K562 (cell line): Measurements from ENCODE around the gene CDH1. TPM values are rescaled to one million over a fixed set of nuclear protein-coding genes. Genes with fewer than 3 reads are reported as not detected.

Experiments used
- ATAC-seq: fragments of 200-7000 bp; cut with Tn5 transposase; 3 replicates; pipeline ENCODE4 v1.9.1; 2020; ENCODE audit warnings: moderate library complexity
- BruUV-seq: library from RNA; stranded (reverse); fragments of 400-500 nt; replicated peaks from 2 replicates; lab custom pipeline; 2021; lab: Mats Ljungman, UMichigan
- CTCF ChIA-PET: fragments of 300-600 bp; formaldehyde crosslinking; extraction: SDS; loops from one replicate; lab custom pipeline; 2021; ENCODE audit warnings: low intra/inter-chr PET ratio; lab: Yijun Ruan, JAX
- POLR2A ChIA-PET: fragments of 300-600, 350-650 bp; sonication (Branson Sonifier 250); formaldehyde crosslinking; extraction: SDS; loops from one replicate; lab custom pipeline; 2021; ENCODE audit warnings: antibody characterized with exemption, inconsistent platforms; lab: Yijun Ruan, JAX
- DNase-seq, 4 experiments: peaks; one replicate each; pipeline versions ENCODE4 v3.0.0 to v3.0.0-alpha.2; 2011 to 2018; ENCODE audit warnings: low spot score in 3 of 4, mixed read lengths in 3 of 4; ENCODE audit errors: extremely low read depth in 1 of 4
- FAIRE-seq: peaks from 2 replicates; lab custom pipeline; 2011; peaks lifted over from hg19 to GRCh38; lab: Jason Lieb, UNC
- H2AFZ ChIP-seq: 2 replicates; pipeline ENCODE4 v1.6.0; 2011; ENCODE audit warnings: low read depth, low read length, control low read depth, inconsistent platforms
- H3K27ac ChIP-seq: fragments of 200-600 bp; 3 replicates; pipeline ENCODE4 v1.8.0; 2011; ENCODE audit warnings: low read depth, mild to moderate bottlenecking, control low read depth, inconsistent platforms, low read length, moderate library complexity, mixed read lengths; ENCODE audit errors: extremely low read depth
- H3K27me3 ChIP-seq, 2 experiments: fragments of 300-600 bp in 1 of 2; 2 replicates in 1 of 2; 3 replicates in 1 of 2; pipeline versions ENCODE4 v1.6.0 to v1.8.0; 2011; ENCODE audit warnings: inconsistent platforms in 2 of 2, low read length in 2 of 2, mild to moderate bottlenecking in 1 of 2, mixed read lengths in 1 of 2, moderate library complexity in 1 of 2; ENCODE audit not compliant: control insufficient read depth in 2 of 2, insufficient read depth in 2 of 2
- H3K36me3 ChIP-seq: fragments of 300-600 bp; 3 replicates; pipeline ENCODE4 v1.8.0; 2011; ENCODE audit warnings: mild to moderate bottlenecking, low read length, inconsistent platforms; ENCODE audit not compliant: control insufficient read depth, insufficient read depth
- H3K4me1 ChIP-seq, 2 experiments: fragments of 200-600 bp in 1 of 2; replicated peaks in 1 of 2; 2 replicates in 1 of 2; 3 replicates in 1 of 2; pipeline versions ENCODE4 v1.5.1 to v1.8.0; 2011; ENCODE audit warnings: inconsistent platforms in 2 of 2, low read length in 2 of 2, mild to moderate bottlenecking in 1 of 2, mixed read lengths in 1 of 2, moderate library complexity in 1 of 2; ENCODE audit not compliant: control insufficient read depth in 2 of 2, insufficient read depth in 2 of 2
- H3K4me2 ChIP-seq: 2 replicates; pipeline ENCODE4 v1.6.1; 2011; ENCODE audit warnings: low read length, control low read depth, inconsistent platforms, mixed read lengths; ENCODE audit not compliant: insufficient read depth
- H3K4me3 ChIP-seq: fragments of 200-600 bp; sonication (generic), shearing (Covaris generic); 2 replicates; pipeline ENCODE4 v1.5.1; 2016; ENCODE audit warnings: control low read depth, inconsistent platforms
- H3K79me2 ChIP-seq: fragments of 200-600 bp; 3 replicates; pipeline ENCODE4 v1.8.0; 2011; ENCODE audit warnings: low read length, inconsistent platforms; ENCODE audit not compliant: control insufficient read depth, insufficient read depth
- H3K9ac ChIP-seq, 2 experiments: 2 replicates each; pipeline versions ENCODE4 v1.6.0 to v1.6.1; 2011; ENCODE audit warnings: low read depth in 2 of 2, low read length in 2 of 2, control low read depth in 1 of 2, inconsistent platforms in 1 of 2, mild to moderate bottlenecking in 1 of 2, mixed read lengths in 1 of 2; ENCODE audit not compliant: insufficient read depth in 1 of 2
- H3K9me1 ChIP-seq: one replicate; pipeline ENCODE4 v1.6.0; 2011; ENCODE audit warnings: inconsistent platforms, mild to moderate bottlenecking, low read length, moderate library complexity; ENCODE audit not compliant: control insufficient read depth, insufficient read depth
- H3K9me3 ChIP-seq: replicated peaks from 2 replicates; pipeline ENCODE4 v1.5.1; 2011; ENCODE audit warnings: low read depth, low read length, inconsistent platforms; ENCODE audit not compliant: control insufficient read depth, insufficient read depth
- H4K20me1 ChIP-seq: replicated peaks from 2 replicates; pipeline ENCODE4 v1.6.1; 2011; ENCODE audit warnings: low read length, inconsistent platforms, mixed read lengths; ENCODE audit not compliant: control insufficient read depth, insufficient read depth
- ADNP ChIP-seq: fragments of 200-800 bp; sonication (Bioruptor generic); IDR thresholded peaks from 2 replicates; pipeline ENCODE4 v1.6.1; 2016; ENCODE audit warnings: missing genetic modification characterization, missing compliant biosample characterization
- BCOR ChIP-seq: fragments of 450-650 bp; IDR thresholded peaks from 2 replicates; pipeline ENCODE4 v1.6.1; 2016
- CBX1 ChIP-seq: sonication (generic); IDR thresholded peaks from 2 replicates; pipeline ENCODE4 v1.6.1; 2016; ENCODE audit warnings: antibody characterized with exemption, low read depth, mild to moderate bottlenecking
- CHD4 ChIP-seq: fragments of 200-600 bp; sonication (generic); IDR thresholded peaks from 3 replicates; pipeline ENCODE4 v1.6.1; 2012; ENCODE audit warnings: low read depth, mild to moderate bottlenecking, mixed read lengths, low read length, inconsistent platforms; ENCODE audit not compliant: insufficient read depth, insufficient replicate concordance, poor library complexity, severe bottlenecking
- KDM1A ChIP-seq, 2 experiments: fragments of 450-650 bp; IDR thresholded peaks; 2 replicates each; pipeline ENCODE4 v1.6.1; 2016; ENCODE audit warnings: mild to moderate bottlenecking in 2 of 2
- RAD51 ChIP-seq: fragments of 450-650 bp; IDR thresholded peaks from 2 replicates; pipeline ENCODE4 v1.7.1; 2016; ENCODE audit warnings: low read depth, mild to moderate bottlenecking, borderline replicate concordance
- RBM25 ChIP-seq: fragments of 200-400 bp; formaldehyde crosslinking; IDR thresholded peaks from 2 replicates; pipeline ENCODE4 v1.6.1; 2018; ENCODE audit warnings: low read length, low read depth, moderate library complexity; ENCODE audit not compliant: severe bottlenecking
- RCOR1 ChIP-seq, 2 experiments: IDR thresholded peaks; 2 replicates each; pipeline ENCODE4 v1.6.1; 2012; ENCODE audit warnings: low read depth in 2 of 2, low read length in 2 of 2, borderline replicate concordance in 1 of 2, improper control_type of control experiment in 1 of 2
- RFX7 ChIP-seq: fragments of 250-450 bp; sonication (Bioruptor Pico); IDR thresholded peaks from 2 replicates; pipeline ENCODE4 v1.5.1; 2021; ENCODE audit warnings: mild to moderate bottlenecking
- SIRT6 ChIP-seq: IDR thresholded peaks from one replicate; pipeline ENCODE4 v1.6.1; 2012; ENCODE audit warnings: low read depth, mild to moderate bottlenecking, control low read depth, inconsistent platforms, low read length, moderate library complexity
- WGBS: fragments of 100-300 bp; shearing (Covaris generic); methylation state at CpG from one replicate; pipeline ENCODE4 v1.1.6; 2016; ENCODE audit warnings: low coverage, mixed read lengths; ENCODE audit not compliant: insufficient coverage; ENCODE audit errors: missing lambda C conversion rate; 5-methylcytosine and 5-hydroxymethylcytosine counted together
- in situ Hi-C: fragments of 300-500 bp; cut with MboI; formaldehyde crosslinking; loops from 4 replicates; pipeline ENCODE4 v1.15.0; 2018; ENCODE audit warnings: inconsistent platforms, mixed read lengths
- intact Hi-C: fragments of 100-400 bp; cut with micrococcal nuclease; formaldehyde crosslinking; loops from 2 replicates; pipeline ENCODE4 v1.14.2; 2022
- polyA plus RNA-seq, 8 experiments: library from polyadenylated mRNA; depleted of rRNA in 4 of 8; stranded (reverse) in 5 of 8; unstranded in 3 of 8; fragments of >200 nt; fragmentation: Nextera tagmentation in 2 of 8; fragmentation: Illumina TruSeq in 1 of 8; extraction: Ambion mirVana in 2 of 8; extraction: Trizol in 1 of 8; gene quantifications; 2 replicates each; pipeline versions ENCODE4 v1.2.1 to v1.2.3, GENCODE V29; 2011 to 2014; ENCODE audit warnings: inconsistent platforms in 1 of 8, missing spikeins in 1 of 8
- total RNA-seq, 7 experiments: library from RNA; depleted of rRNA in 6 of 7; stranded (reverse); fragments of >200 nt in 6 of 7; fragmentation: Illumina TruSeq in 2 of 7; extraction: Trizol in 2 of 7; gene quantifications; 2 replicates each; pipeline versions ENCODE4 v1.2.1 to v1.2.3, GENCODE V29; 2011 to 2021; ENCODE audit warnings: low replicate concordance in 1 of 7
- TF ChIP-seq, protein P1 (sequence below): fragments of 250-450 bp; sonication (Bioruptor Pico); IDR thresholded peaks from 2 replicates; pipeline ENCODE4 v1.4.0; 2020; ENCODE audit warnings: mild to moderate bottlenecking, moderate library complexity, borderline replicate concordance
- TF ChIP-seq, protein P2 (sequence below): fragments of 450-650 bp; IDR thresholded peaks from 2 replicates; pipeline ENCODE4 v1.6.1; 2014; ENCODE audit warnings: low read depth, mild to moderate bottlenecking, moderate library complexity, borderline replicate concordance

CDH1 gene
- total and polyA plus RNA-seq, 9 of the 15 experiments (the other 6 are each of a cell fraction or from before 2014, with no cell fraction given) = 0.01 to 0.69 TPM; not detected in 7

GRCh38 chr16:68762996-68763756, 26.1 kb downstream of the CDH1 start:
- H2AFZ ChIP-seq = peak overlapping the region; percentile 59; the same call in 1 of the 2 replicates
- H3K9ac ChIP-seq = peak overlapping the region in 1 of 2 experiments; percentile 53; a peak in 1 of 4 replicates
- WGBS = 29% methylated on average over 5 of the region's 6 CpGs
- CTCF ChIA-PET = no interaction called here
- H3K79me2 ChIP-seq = no peaks in the 10 kb centered on the region
- H3K4me3 ChIP-seq = no peak overlapping the region
- no peak for DNase-seq
- H3K9me3 ChIP-seq = no peaks in the 10 kb centered on the region
- TF ChIP-seq RFX7 = no peak
- TF ChIP-seq CHD4 = peak; percentile 51
- no peak for TF ChIP-seq SIRT6
- peak; percentile 84 for TF ChIP-seq BCOR
- TF ChIP-seq, protein P1, sequence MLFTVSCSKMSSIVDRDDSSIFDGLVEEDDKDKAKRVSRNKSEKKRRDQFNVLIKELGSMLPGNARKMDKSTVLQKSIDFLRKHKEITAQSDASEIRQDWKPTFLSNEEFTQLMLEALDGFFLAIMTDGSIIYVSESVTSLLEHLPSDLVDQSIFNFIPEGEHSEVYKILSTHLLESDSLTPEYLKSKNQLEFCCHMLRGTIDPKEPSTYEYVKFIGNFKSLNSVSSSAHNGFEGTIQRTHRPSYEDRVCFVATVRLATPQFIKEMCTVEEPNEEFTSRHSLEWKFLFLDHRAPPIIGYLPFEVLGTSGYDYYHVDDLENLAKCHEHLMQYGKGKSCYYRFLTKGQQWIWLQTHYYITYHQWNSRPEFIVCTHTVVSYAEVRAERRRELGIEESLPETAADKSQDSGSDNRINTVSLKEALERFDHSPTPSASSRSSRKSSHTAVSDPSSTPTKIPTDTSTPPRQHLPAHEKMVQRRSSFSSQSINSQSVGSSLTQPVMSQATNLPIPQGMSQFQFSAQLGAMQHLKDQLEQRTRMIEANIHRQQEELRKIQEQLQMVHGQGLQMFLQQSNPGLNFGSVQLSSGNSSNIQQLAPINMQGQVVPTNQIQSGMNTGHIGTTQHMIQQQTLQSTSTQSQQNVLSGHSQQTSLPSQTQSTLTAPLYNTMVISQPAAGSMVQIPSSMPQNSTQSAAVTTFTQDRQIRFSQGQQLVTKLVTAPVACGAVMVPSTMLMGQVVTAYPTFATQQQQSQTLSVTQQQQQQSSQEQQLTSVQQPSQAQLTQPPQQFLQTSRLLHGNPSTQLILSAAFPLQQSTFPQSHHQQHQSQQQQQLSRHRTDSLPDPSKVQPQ (CRISPR knock-in tag) = no peak
- TF ChIP-seq, protein P2, sequence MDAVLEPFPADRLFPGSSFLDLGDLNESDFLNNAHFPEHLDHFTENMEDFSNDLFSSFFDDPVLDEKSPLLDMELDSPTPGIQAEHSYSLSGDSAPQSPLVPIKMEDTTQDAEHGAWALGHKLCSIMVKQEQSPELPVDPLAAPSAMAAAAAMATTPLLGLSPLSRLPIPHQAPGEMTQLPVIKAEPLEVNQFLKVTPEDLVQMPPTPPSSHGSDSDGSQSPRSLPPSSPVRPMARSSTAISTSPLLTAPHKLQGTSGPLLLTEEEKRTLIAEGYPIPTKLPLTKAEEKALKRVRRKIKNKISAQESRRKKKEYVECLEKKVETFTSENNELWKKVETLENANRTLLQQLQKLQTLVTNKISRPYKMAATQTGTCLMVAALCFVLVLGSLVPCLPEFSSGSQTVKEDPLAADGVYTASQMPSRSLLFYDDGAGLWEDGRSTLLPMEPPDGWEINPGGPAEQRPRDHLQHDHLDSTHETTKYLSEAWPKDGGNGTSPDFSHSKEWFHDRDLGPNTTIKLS = no peak
- no peak for TF ChIP-seq RAD51
- peak; percentile 76 for TF ChIP-seq RBM25
- 0 out of 4 replicates have a peak, but pooled peaks of 1 of the 2 experiments have one; percentile 11 for TF ChIP-seq RCOR1 (IDR thresholded peaks at IDR 0.05; ENCODE audit: borderline replicate concordance in 1 of 2, low read depth in 2 of 2, low read length in 2 of 2)
- 0 out of 2 replicates have a peak, but pooled peaks have one; percentile 58 for TF ChIP-seq CBX1
- peak in 1 of 2 experiments; percentile 26; a peak in 1 of 4 replicates for TF ChIP-seq KDM1A (IDR thresholded peaks at IDR 0.05)
- peak; percentile 74; the same call in 1 of the 2 replicates for TF ChIP-seq ADNP (tag)
- TF ChIP-seq, all 486 proteins: peak for 7
- no peaks in the 10 kb centered on the region for H3K36me3 ChIP-seq
- no TSS peak for BruUV-seq
- H3K27ac ChIP-seq = no peak overlapping the region
- H3K4me2 ChIP-seq = no peak overlapping the region
- intact Hi-C loops = no loop called here
- POLR2A ChIA-PET = interaction anchor here (0.6 to 1.1 kb wide), 2 partner anchors 8 to 10 kb away, joined by 3 to 4 read pairs; no protein-coding TSS in a partner anchor
- no peaks in the 10 kb centered on the region for H3K27me3 ChIP-seq
- FAIRE-seq (no peak), ATAC-seq (no peak)
- in situ Hi-C loops = no loop called here
- H4K20me1 ChIP-seq = no peaks in the 10 kb centered on the region
- H3K4me1 ChIP-seq = peaks cover 5 to 22% of the 10 kb centered on the region in 2 experiments
- H3K9me1 ChIP-seq = no peaks in the 10 kb centered on the region
